Hair follicle dermal papilla cell (primary cell): ENCODE results near the gene CALHM5. TPM values are rescaled to one million over a fixed set of nuclear protein-coding genes. Genes with fewer than 3 reads are reported as not detected.

ENCODE experiments used
- total RNA-seq: library from RNA; depleted of rRNA; stranded (reverse); fragments of >200 nt; gene quantifications from 2 replicates; pipeline ENCODE4 v1.2.3, GENCODE V29; 2012

The CALHM5 gene, protein sequence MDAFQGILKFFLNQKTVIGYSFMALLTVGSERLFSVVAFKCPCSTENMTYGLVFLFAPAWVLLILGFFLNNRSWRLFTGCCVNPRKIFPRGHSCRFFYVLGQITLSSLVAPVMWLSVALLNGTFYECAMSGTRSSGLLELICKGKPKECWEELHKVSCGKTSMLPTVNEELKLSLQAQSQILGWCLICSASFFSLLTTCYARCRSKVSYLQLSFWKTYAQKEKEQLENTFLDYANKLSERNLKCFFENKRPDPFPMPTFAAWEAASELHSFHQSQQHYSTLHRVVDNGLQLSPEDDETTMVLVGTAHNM
- total RNA-seq = 4.4 and 6.2 TPM in 2 replicates

GRCh38 chr6:116511424-116512110, at the start of gene CALHM5:
CALHM5 (plus strand) TSS chr6:116511639; CDS start chr6:116511697, 58 bp downstream.

GRCh38 chr6:116545651-116546050, 34.2 kb downstream of the CALHM5 start, which contains the start of gene TRAPPC3L:
TRAPPC3L (minus strand) TSS chr6:116545684; CDS start chr6:116545514, 170 bp downstream.

GRCh38 chr6:116553451-116553850, 42.0 kb downstream of the CALHM5 start, which contains the start of gene CALHM4:
CALHM4 (plus strand) TSS chr6:116553751; CDS start chr6:116553794, 43 bp downstream.

GRCh38 chr6:116570856-116571682, 59.6 kb downstream of the CALHM5 start, which contains the start of gene RWDD1:
RWDD1 (plus strand) TSS chr6:116571504; CDS start chr6:116571583, 79 bp downstream.

Other genes with a start within 250 kb of the CALHM5 start
- 78.9 and 87.7 TPM in 2 replicates for gene TSPYL1, start 231.7 kb upstream of the CALHM5 start, total RNA-seq
- gene DSE, start 140.7 kb upstream of the CALHM5 start, total RNA-seq = 174 and 228 TPM in 2 replicates
- gene CALHM6, start 50.3 kb upstream of the CALHM5 start, total RNA-seq = 0.32 and 1.5 TPM in 2 replicates
- gene TRAPPC3L, start 34.0 kb downstream of the CALHM5 start, total RNA-seq = 0.49 TPM in 1 of 2 replicates, not detected in the other
- gene CALHM4, start 42.1 kb downstream of the CALHM5 start, total RNA-seq = not detected in 2 replicates
- 31.6 and 39.6 TPM in 2 replicates for gene RWDD1, start 59.9 kb downstream of the CALHM5 start, total RNA-seq
- gene RSPH4A, start 104.8 kb downstream of the CALHM5 start, total RNA-seq = 0.65 and 0.97 TPM in 2 replicates
- 8.9 and 9.9 TPM in 2 replicates for gene ZUP1, start 157.1 kb downstream of the CALHM5 start, total RNA-seq
- gene KPNA5, start 169.6 kb downstream of the CALHM5 start, total RNA-seq = 12.5 and 14.3 TPM in 2 replicates